Tibial artery (tissue), 4 donors: ENCODE results near the gene SH3RF3.
A peak's percentile ranks its signal among the peaks of the same experiment; 100 is the strongest.

ENCODE experiments used
- DNase-seq, 2 donors: peaks; one replicate each; pipeline ENCODE4 v3.0.0-alpha.2; 2019
- H3K27ac ChIP-seq, 2 donors: fragments of 200-600 bp; sonication (generic) in 1 of 2; 1 replicate in 1 of 2; 2 replicates in 1 of 2; pipeline ENCODE4 v1.5.1; 2018 to 2019; ENCODE audit warnings: mild to moderate bottlenecking in 1 of 2
- H3K27me3 ChIP-seq, 2 donors: fragments of 200-600 bp; sonication (generic) in 1 of 2; one replicate each; pipeline versions ENCODE4 v1.5.1 to v1.6.0; 2016 to 2019
- H3K36me3 ChIP-seq, 3 donors: fragments of 200-600 bp; sonication (generic) in 2 of 3; one replicate each; pipeline ENCODE4 v1.5.1; 2016 to 2019; ENCODE audit warnings: mild to moderate bottlenecking in 2 of 3
- H3K4me1 ChIP-seq, 4 donors: fragments of 200-600 bp; sonication (generic) in 2 of 4; 1 replicate in 3 of 4; 2 replicates in 1 of 4; pipeline ENCODE4 v1.5.1; 2016 to 2019
- H3K4me3 ChIP-seq, 2 donors: fragments of 200-600 bp; sonication (generic) in 1 of 2; 1 replicate in 1 of 2; 2 replicates in 1 of 2; pipeline ENCODE4 v1.5.1; 2018 to 2019; ENCODE audit warnings: mild to moderate bottlenecking in 2 of 2
- H3K9me3 ChIP-seq, 3 donors: fragments of 200-600 bp; sonication (generic) in 1 of 3; one replicate each; pipeline ENCODE4 v1.5.1; 2016 to 2019
- CTCF ChIP-seq, 2 experiments: fragments of 200-600 bp in 1 of 2; fragments of 450-650 bp in 1 of 2; IDR thresholded peaks; one replicate each; pipeline ENCODE4 v1.5.1; 2017 to 2019; ENCODE audit warnings: antibody characterized with exemption in 2 of 2, mild to moderate bottlenecking in 1 of 2, moderate library complexity in 1 of 2
- intact Hi-C: fragments of 100-400 bp; cut with DNase I; formaldehyde crosslinking; loops from one replicate; pipeline ENCODE4 v1.15.0; 2023; ENCODE audit warnings: low total_unique reads

The SH3RF3 gene

GRCh38 chr2:109209412-109209811 is 80.4 kb downstream of the SH3RF3 start:
- intact Hi-C loops, result no loop called here
- DNase-seq, result no peak
- Histone ChIP-seq H3K4me3 (no peak overlapping the region), H3K4me1 (peaks cover 0 to 55% (median 39%) of the 10 kb centered on the region in 4 donors), H3K27ac (peak overlapping the region; percentile 32 to 59), H3K9me3 (peaks cover 0 to 5% (median 3%) of the 10 kb centered on the region in 3 donors), H3K36me3 (no peaks in the 10 kb centered on the region), H3K27me3 (no peaks in the 10 kb centered on the region)
- TF ChIP-seq CTCF (IDR thresholded peaks at IDR 0.05), result no peak

- Histone ChIP-seq H3K9me3 (peaks cover 0 to 5% (median 3%) of the 10 kb centered on the region in 3 donors), H3K4me1 (peaks cover 0 to 60% (median 44%) of the 10 kb centered on the region in 4 donors), H3K27me3 (no peaks in the 10 kb centered on the region), H3K27ac (peak overlapping the region in 1 of 2 donors; percentile 14), H3K4me3 (no peak overlapping the region), H3K36me3 (no peaks in the 10 kb centered on the region)
- intact Hi-C loops, result no loop called here
- TF ChIP-seq CTCF (IDR thresholded peaks at IDR 0.05), result no peak
- no peak for DNase-seq
Observed at GRCh38 chr2:109209941-109210340, 80.9 kb downstream of the SH3RF3 start.

GRCh38 chr2:109210431-109211200 is 81.6 kb downstream of the SH3RF3 start:
- H3K9me3 ChIP-seq, result peaks cover 0 to 5% (median 3%) of the 10 kb centered on the region in 3 donors
- no peak for DNase-seq
- intact Hi-C loops, result no loop called here
- H3K4me1 ChIP-seq, result peaks cover 0 to 66% (median 45%) of the 10 kb centered on the region in 4 donors
- no peaks in the 10 kb centered on the region for H3K36me3 ChIP-seq
- H3K27me3 ChIP-seq, result no peaks in the 10 kb centered on the region
- H3K27ac ChIP-seq, result peak overlapping the region in 1 of 2 donors; percentile 14
- no peak overlapping the region for H3K4me3 ChIP-seq
- TF ChIP-seq CTCF (IDR thresholded peaks at IDR 0.05), result no peak

- intact Hi-C loops, result no loop called here
- DNase-seq, result no peak
- Histone ChIP-seq H3K4me3 (no peak overlapping the region), H3K36me3 (no peaks in the 10 kb centered on the region), H3K4me1 (peaks cover 0 to 69% (median 45%) of the 10 kb centered on the region in 4 donors), H3K9me3 (peaks cover 0 to 5% (median 3%) of the 10 kb centered on the region in 3 donors), H3K27me3 (no peaks in the 10 kb centered on the region), H3K27ac (no peak overlapping the region)
- no peak for TF ChIP-seq CTCF (IDR thresholded peaks at IDR 0.05)
Observed at GRCh38 chr2:109211315-109211714, 82.3 kb downstream of the SH3RF3 start.

- Histone ChIP-seq H3K4me3 (no peak overlapping the region), H3K27me3 (no peaks in the 10 kb centered on the region), H3K4me1 (peaks cover 0 to 73% (median 51%) of the 10 kb centered on the region in 4 donors), H3K9me3 (peaks cover 0 to 5% (median 3%) of the 10 kb centered on the region in 3 donors), H3K27ac (no peak overlapping the region), H3K36me3 (no peaks in the 10 kb centered on the region)
- no peak for DNase-seq
- intact Hi-C loops, result no loop called here
- no peak for TF ChIP-seq CTCF (IDR thresholded peaks at IDR 0.05)
Observed at GRCh38 chr2:109212836-109213563, 84.0 kb downstream of the SH3RF3 start.
